Fibroblast of the aortic adventitia (primary cell): Measurements from ENCODE around the gene ZNF628. TPM values are rescaled to one million over a fixed set of nuclear protein-coding genes. Genes with fewer than 3 reads are reported as not detected.

Experiments used
- DNase-seq: peaks from one replicate; pipeline ENCODE4 v3.0.0-alpha.2; 2010; ENCODE audit warnings: low read depth
- H3K4me3 ChIP-seq: 2 replicates; pipeline ENCODE4 v1.5.1; 2011; ENCODE audit warnings: low read depth, mild to moderate bottlenecking, control low read depth, low read length, moderate library complexity
- CTCF ChIP-seq: IDR thresholded peaks from 2 replicates; pipeline ENCODE4 v1.5.1; 2011; ENCODE audit warnings: mild to moderate bottlenecking, low read length, control low read depth, inconsistent platforms; ENCODE audit not compliant: insufficient read depth
- total RNA-seq: library from RNA; depleted of rRNA; stranded (reverse); fragments of >200 nt; gene quantifications from 2 replicates; pipeline ENCODE4 v1.2.3, GENCODE V29; 2012; ENCODE audit warnings: low replicate concordance

Gene ZNF628
- total RNA-seq, 1 donor: 3.8 TPM

- TF ChIP-seq CTCF: no peak
- peak; percentile 48 for DNase-seq
- H3K4me3 ChIP-seq: peak within 1 kb of the TSS; percentile 81
Observed at GRCh38 chr19:55484593-55485438, 8.4 kb downstream of the ZNF628 start, which contains the start of gene NAT14. Gene NAT14, plus strand, starts transcription at chr19:55485188. Its CDS starts 521 bp downstream, at chr19:55485709.

GRCh38 chr19:55485439-55486011 lies 9.1 kb downstream of the ZNF628 start:
- TF ChIP-seq CTCF: no peak
- no peak for DNase-seq

GRCh38 chr19:55486043-55486970 lies 9.9 kb downstream of the ZNF628 start:
- peak; percentile 46 for DNase-seq
- TF ChIP-seq CTCF: peak; percentile 63
- H3K4me3 ChIP-seq: peak overlapping the region; percentile 81

More at GRCh38 chr19:55485439-55486011, 9.1 kb downstream of the ZNF628 start:
- peak overlapping the region; percentile 81 for H3K4me3 ChIP-seq

GRCh38 chr19:55486971-55487923 lies 10.8 kb downstream of the ZNF628 start:
- H3K4me3 ChIP-seq: peak overlapping the region; percentile 81
- peak; percentile 96 for DNase-seq
- no peak for TF ChIP-seq CTCF

- TF ChIP-seq CTCF: no peak
- peak within 1 kb of the TSS; percentile 81 for H3K4me3 ChIP-seq
- DNase-seq: peak; percentile 64
Observed at GRCh38 chr19:55487924-55488687, 11.7 kb downstream of the ZNF628 start, which contains the start of gene SSC5D. Gene SSC5D, plus strand, starts transcription at chr19:55488436. Its CDS starts 154 bp downstream, at chr19:55488590.
